Peyer's patch (tissue), 4 donors: ENCODE results near the gene CLINT1. TPM values are rescaled to one million over a fixed set of nuclear protein-coding genes. Genes with fewer than 3 reads are reported as not detected.

ENCODE experiments used
- DNase-seq, 3 donors: peaks; one replicate each; pipeline ENCODE4 v3.0.0-alpha.2; 2017 to 2019
- H3K27ac ChIP-seq, 4 donors: fragments of 200-600 bp; sonication (generic); one replicate each; pipeline ENCODE4 v1.5.1; 2016 to 2019
- H3K27me3 ChIP-seq, 2 donors: fragments of 200-600 bp; sonication (generic); one replicate each; pipeline ENCODE4 v1.5.1; 2019
- H3K36me3 ChIP-seq, 3 donors: fragments of 200-600 bp; sonication (generic); one replicate each; pipeline ENCODE4 v1.5.1; 2016 to 2019
- H3K4me1 ChIP-seq, 4 donors: fragments of 200-600 bp; sonication (generic); one replicate each; pipeline ENCODE4 v1.5.1; 2016 to 2019
- H3K4me3 ChIP-seq, 4 donors: fragments of 200-600 bp; sonication (generic); 1 replicate in 3 of 4; 2 replicates in 1 of 4; pipeline ENCODE4 v1.5.1; 2016 to 2019; ENCODE audit warnings: mild to moderate bottlenecking in 1 of 4
- H3K9me3 ChIP-seq, 4 donors: fragments of 200-600 bp; sonication (generic); one replicate each; pipeline ENCODE4 v1.5.1; 2016 to 2019; ENCODE audit warnings: mild to moderate bottlenecking in 1 of 4
- CTCF ChIP-seq, 6 experiments: fragments of 450-650 bp in 4 of 6; fragments of 200-600 bp in 2 of 6; sonication (generic) in 1 of 6; IDR thresholded peaks; one replicate each; pipeline ENCODE4 v1.5.1; 2017 to 2019; ENCODE audit warnings: antibody characterized with exemption in 6 of 6, mild to moderate bottlenecking in 3 of 6, moderate library complexity in 1 of 6
- POLR2A ChIP-seq, 2 donors: fragments of 450-650 bp; IDR thresholded peaks; one replicate each; pipeline ENCODE4 v1.5.1; 2017; ENCODE audit warnings: antibody characterized with exemption in 2 of 2, mild to moderate bottlenecking in 2 of 2, moderate library complexity in 2 of 2
- total RNA-seq, 4 donors: library from RNA; depleted of rRNA; stranded (reverse); fragments of >200 nt; gene quantifications; one replicate each; pipeline ENCODE4 v1.1.0, GENCODE V29; 2016

CLINT1 gene
- total RNA-seq, 4 donors from 2014 or later, result 115 to 177 (median 133) TPM

- Histone ChIP-seq H3K9me3 (no peaks in the 10 kb centered on the region), H3K4me1 (no peaks in the 10 kb centered on the region), H3K27ac (no peak overlapping the region), H3K27me3 (no peaks in the 10 kb centered on the region), H3K36me3 (no peaks in the 10 kb centered on the region), H3K4me3 (no peak overlapping the region)
- no peak for DNase-seq
- no peak for TF ChIP-seq CTCF (IDR thresholded peaks at IDR 0.05)
- TF ChIP-seq POLR2A (IDR thresholded peaks at IDR 0.05), result no peak
These were observed 12.9 kb downstream of the CLINT1 start for GRCh38 chr5:157845914-157846598.

DNA sequence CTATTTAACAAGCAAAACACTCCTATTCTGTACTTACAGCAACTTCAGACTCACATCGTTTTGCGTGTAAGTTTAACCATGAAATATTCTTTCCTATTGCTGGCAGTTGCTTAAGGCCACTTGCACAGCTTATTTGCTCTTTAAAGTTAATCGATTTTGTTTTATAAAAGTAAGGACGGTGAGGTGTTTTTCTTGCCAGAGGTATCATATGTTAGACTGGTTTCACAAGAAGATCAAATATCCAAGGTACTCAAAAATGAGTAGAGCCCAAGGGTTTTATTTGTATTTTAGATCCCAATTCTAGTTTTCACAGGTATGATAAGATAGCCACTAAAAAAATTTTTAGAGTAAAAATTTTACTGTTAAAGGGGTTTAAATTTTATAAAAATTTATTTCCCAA, 16.2 kb downstream of the CLINT1 start:
- no peaks in the 10 kb centered on the region for H3K36me3 ChIP-seq
- no peaks in the 10 kb centered on the region for H3K4me1 ChIP-seq
- no peaks in the 10 kb centered on the region for H3K27me3 ChIP-seq
- DNase-seq, result no peak
- no peak overlapping the region for H3K4me3 ChIP-seq
- H3K9me3 ChIP-seq, result no peaks in the 10 kb centered on the region
- TF ChIP-seq POLR2A (IDR thresholded peaks at IDR 0.05), result no peak
- TF ChIP-seq CTCF (IDR thresholded peaks at IDR 0.05), result no peak
- H3K27ac ChIP-seq, result no peak overlapping the region

GRCh38 chr5:157842185-157842584, 16.8 kb downstream of the CLINT1 start:
- H3K27me3 ChIP-seq, result no peaks in the 10 kb centered on the region
- H3K4me3 ChIP-seq, result no peak overlapping the region
- no peaks in the 10 kb centered on the region for H3K36me3 ChIP-seq
- H3K27ac ChIP-seq, result no peak overlapping the region
- DNase-seq, result no peak
- no peaks in the 10 kb centered on the region for H3K4me1 ChIP-seq
- no peaks in the 10 kb centered on the region for H3K9me3 ChIP-seq
- TF ChIP-seq CTCF (IDR thresholded peaks at IDR 0.05) (no peak), POLR2A (IDR thresholded peaks at IDR 0.05) (no peak)

DNA sequence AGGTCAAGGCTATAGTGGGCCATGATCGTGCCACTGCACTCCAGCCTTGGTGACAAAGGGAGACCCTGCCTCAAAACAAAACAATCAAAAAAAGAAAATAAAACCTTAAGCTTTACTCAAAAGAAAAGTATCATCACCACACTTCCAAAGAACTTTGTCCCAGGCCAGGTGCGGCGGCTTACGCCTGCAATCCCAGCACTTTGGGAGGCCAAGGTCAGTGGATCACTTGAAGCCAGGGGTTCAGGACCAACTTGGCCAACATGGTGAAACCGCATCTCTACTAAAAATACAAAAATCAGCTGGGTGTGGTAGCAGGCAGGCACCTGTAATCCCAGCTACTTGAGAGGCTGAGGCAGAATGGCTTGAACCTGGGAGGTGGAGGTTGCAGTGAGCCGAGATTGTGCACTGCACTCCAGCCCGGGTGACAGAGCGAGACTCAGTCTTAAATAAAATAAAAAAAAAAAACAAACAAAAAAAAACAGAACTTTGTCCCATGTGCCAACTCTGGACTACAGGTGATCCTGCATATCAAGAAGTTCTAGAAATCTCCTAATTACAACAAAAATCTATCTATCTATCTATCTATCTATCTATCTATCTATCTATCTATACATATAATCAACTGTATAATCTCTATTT, 19.7 kb downstream of the CLINT1 start:
- no peaks in the 10 kb centered on the region for H3K36me3 ChIP-seq
- no peak overlapping the region for H3K4me3 ChIP-seq
- no peaks in the 10 kb centered on the region for H3K27me3 ChIP-seq
- no peaks in the 10 kb centered on the region for H3K4me1 ChIP-seq
- no peaks in the 10 kb centered on the region for H3K9me3 ChIP-seq
- TF ChIP-seq POLR2A (IDR thresholded peaks at IDR 0.05) (no peak), CTCF (IDR thresholded peaks at IDR 0.05) (no peak)
- no peak for DNase-seq
- H3K27ac ChIP-seq, result no peak overlapping the region

GRCh38 chr5:157836121-157836753, 22.7 kb downstream of the CLINT1 start:
- no peaks in the 10 kb centered on the region for H3K36me3 ChIP-seq
- H3K27me3 ChIP-seq, result no peaks in the 10 kb centered on the region
- H3K4me3 ChIP-seq, result no peak overlapping the region
- no peaks in the 10 kb centered on the region for H3K9me3 ChIP-seq
- H3K4me1 ChIP-seq, result no peaks in the 10 kb centered on the region
- H3K27ac ChIP-seq, result no peak overlapping the region
- no peak for DNase-seq
- TF ChIP-seq POLR2A (IDR thresholded peaks at IDR 0.05) (no peak), CTCF (IDR thresholded peaks at IDR 0.05) (no peak)
